Measurements from ENCODE around the gene LAD1. TPM values are rescaled to one million over a fixed set of nuclear protein-coding genes. Genes with fewer than 3 reads are reported as not detected.

LAD1 gene
- total RNA-seq, 1 donor from 2014 or later: not detected

DNA sequence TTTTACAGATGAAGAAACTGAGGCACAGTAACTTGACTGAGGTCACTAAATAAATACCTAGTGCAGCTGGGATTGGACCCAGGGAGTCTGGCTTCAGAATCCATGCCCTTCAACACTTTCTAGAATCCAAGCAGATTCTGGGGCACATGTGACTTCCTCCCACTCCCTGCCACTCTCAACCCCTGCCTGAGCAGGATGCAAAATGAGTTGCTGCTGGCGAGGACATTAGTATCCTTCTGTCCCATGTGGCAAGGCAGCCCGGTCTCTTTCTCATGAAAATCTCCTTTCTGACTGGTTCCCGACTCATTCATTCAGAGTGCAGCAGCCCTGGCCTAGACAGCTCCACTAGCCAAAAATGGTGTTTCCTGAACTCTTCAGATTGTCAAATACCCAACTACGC lies 50.0 kb downstream of the LAD1 start:
- H3K4me3 Mint-ChIP-seq: no peak overlapping the region
- no peaks in the 10 kb centered on the region for H3K9me3 Mint-ChIP-seq
- H3K36me3 Mint-ChIP-seq (ENCODE audit: low read depth): no peaks in the 10 kb centered on the region
- peaks cover 14% of the 10 kb centered on the region for H3K27me3 Mint-ChIP-seq
- no peak for DNase-seq
- no peaks in the 10 kb centered on the region for H3K4me1 Mint-ChIP-seq
- H3K27ac Mint-ChIP-seq: no peak overlapping the region
- intact Hi-C loops (cut with micrococcal nuclease): loop anchor here (5.0 kb wide), 1 partner anchor 58 kb away; no protein-coding TSS in a partner anchor

- H3K9me3 Mint-ChIP-seq: no peaks in the 10 kb centered on the region
- H3K4me3 Mint-ChIP-seq: no peak overlapping the region
- intact Hi-C loops (cut with micrococcal nuclease): loop anchor here (5.0 kb wide), 1 partner anchor 59 kb away; no protein-coding TSS in a partner anchor
- no peaks in the 10 kb centered on the region for H3K4me1 Mint-ChIP-seq
- H3K27ac Mint-ChIP-seq: no peak overlapping the region
- peak; percentile 74 for DNase-seq
- no peaks in the 10 kb centered on the region for H3K36me3 Mint-ChIP-seq (ENCODE audit: low read depth)
- peaks cover 14% of the 10 kb centered on the region for H3K27me3 Mint-ChIP-seq
Observed at GRCh38 chr1:201348211-201348566, 50.9 kb downstream of the LAD1 start.

DNA sequence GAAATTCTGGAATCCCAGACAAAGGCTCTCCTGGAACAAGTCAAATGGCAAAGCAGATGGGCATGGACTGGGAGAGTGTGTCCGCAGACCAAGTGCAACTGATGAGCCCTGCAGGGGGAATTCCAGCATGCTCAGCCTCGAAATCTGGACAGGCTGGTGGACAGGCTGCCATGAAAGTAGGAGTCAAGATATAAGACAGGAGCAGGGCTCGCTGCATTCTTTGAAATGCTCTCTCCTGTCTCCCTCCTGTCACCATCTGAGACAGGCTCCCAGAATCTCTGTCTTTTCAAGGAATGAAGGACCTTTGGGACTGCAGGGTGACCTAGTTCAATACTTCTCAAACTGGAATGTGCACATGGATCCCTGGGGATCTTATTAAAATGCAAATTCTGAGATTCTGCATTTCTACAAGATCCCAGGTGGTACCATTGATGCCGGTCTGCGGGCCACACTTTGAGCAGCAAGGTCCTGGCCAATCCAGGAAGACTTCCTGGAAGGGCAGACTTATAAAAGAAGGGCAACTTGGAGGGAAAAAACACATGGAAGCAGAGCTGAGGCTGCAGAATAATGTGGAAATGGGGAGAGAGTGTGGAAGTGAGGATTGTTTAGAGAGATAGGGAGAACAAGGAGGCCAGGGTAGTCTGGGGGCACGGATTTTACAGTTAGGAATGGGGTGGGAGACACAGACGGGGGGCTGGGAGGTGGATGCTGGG lies 51.5 kb downstream of the LAD1 start:
- no peak for DNase-seq
- H3K36me3 Mint-ChIP-seq (ENCODE audit: low read depth): no peaks in the 10 kb centered on the region
- no peak overlapping the region for H3K27ac Mint-ChIP-seq
- no peaks in the 10 kb centered on the region for H3K9me3 Mint-ChIP-seq
- intact Hi-C loops (cut with micrococcal nuclease): loop anchor here (5.0 kb wide), 1 partner anchor 60 kb away; no protein-coding TSS in a partner anchor
- H3K4me1 Mint-ChIP-seq: no peaks in the 10 kb centered on the region
- H3K4me3 Mint-ChIP-seq: no peak overlapping the region
- peaks cover 14% of the 10 kb centered on the region for H3K27me3 Mint-ChIP-seq

DNA sequence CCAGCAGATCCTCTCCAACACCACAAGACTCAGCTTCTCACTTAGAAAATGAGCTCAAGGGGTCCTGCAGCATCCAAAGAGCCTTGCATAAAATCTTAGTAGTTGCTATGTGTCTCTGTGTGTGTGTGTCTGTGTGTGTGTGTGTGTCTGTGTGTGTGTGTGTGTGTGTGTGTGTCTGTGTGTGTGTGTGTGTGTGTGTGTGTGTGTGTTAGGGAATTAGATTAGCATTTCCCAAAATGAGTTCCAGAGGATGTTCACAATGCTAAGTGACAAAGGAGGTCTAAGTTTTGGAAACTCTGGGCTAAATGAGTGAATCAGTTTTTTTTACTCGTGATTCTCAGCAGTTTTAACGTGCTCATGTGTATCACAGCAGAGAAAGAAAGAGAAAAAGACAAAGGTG lies 52.1 kb downstream of the LAD1 start:
- no peak overlapping the region for H3K4me3 Mint-ChIP-seq
- intact Hi-C loops (cut with micrococcal nuclease): loop anchor here (5.0 kb wide), 1 partner anchor 60 kb away; no protein-coding TSS in a partner anchor
- no peaks in the 10 kb centered on the region for H3K9me3 Mint-ChIP-seq
- no peak overlapping the region for H3K27ac Mint-ChIP-seq
- H3K4me1 Mint-ChIP-seq: no peaks in the 10 kb centered on the region
- H3K27me3 Mint-ChIP-seq: peaks cover 12% of the 10 kb centered on the region
- H3K36me3 Mint-ChIP-seq (ENCODE audit: low read depth): no peaks in the 10 kb centered on the region
- DNase-seq: no peak

- no peak overlapping the region for H3K4me3 Mint-ChIP-seq
- H3K4me1 Mint-ChIP-seq: no peaks in the 10 kb centered on the region
- intact Hi-C loops (cut with micrococcal nuclease): loop anchor here (5.0 kb wide), 1 partner anchor 61 kb away; no protein-coding TSS in a partner anchor
- no peaks in the 10 kb centered on the region for H3K9me3 Mint-ChIP-seq
- peaks cover 13% of the 10 kb centered on the region for H3K27me3 Mint-ChIP-seq
- H3K27ac Mint-ChIP-seq: no peak overlapping the region
- peak; percentile 64 for DNase-seq
- H3K36me3 Mint-ChIP-seq (ENCODE audit: low read depth): no peaks in the 10 kb centered on the region
Observed at GRCh38 chr1:201346337-201346939, 52.7 kb downstream of the LAD1 start.

GRCh38 chr1:201345081-201345355 lies 54.1 kb downstream of the LAD1 start:
- H3K36me3 Mint-ChIP-seq (ENCODE audit: low read depth): no peaks in the 10 kb centered on the region
- H3K4me1 Mint-ChIP-seq: no peaks in the 10 kb centered on the region
- DNase-seq: no peak
- intact Hi-C loops (cut with micrococcal nuclease): loop anchor here (5.0 kb wide), 1 partner anchor 62 kb away; no protein-coding TSS in a partner anchor
- peaks cover 24% of the 10 kb centered on the region for H3K27me3 Mint-ChIP-seq
- H3K4me3 Mint-ChIP-seq: no peak overlapping the region
- H3K27ac Mint-ChIP-seq: no peak overlapping the region
- no peaks in the 10 kb centered on the region for H3K9me3 Mint-ChIP-seq

DNA sequence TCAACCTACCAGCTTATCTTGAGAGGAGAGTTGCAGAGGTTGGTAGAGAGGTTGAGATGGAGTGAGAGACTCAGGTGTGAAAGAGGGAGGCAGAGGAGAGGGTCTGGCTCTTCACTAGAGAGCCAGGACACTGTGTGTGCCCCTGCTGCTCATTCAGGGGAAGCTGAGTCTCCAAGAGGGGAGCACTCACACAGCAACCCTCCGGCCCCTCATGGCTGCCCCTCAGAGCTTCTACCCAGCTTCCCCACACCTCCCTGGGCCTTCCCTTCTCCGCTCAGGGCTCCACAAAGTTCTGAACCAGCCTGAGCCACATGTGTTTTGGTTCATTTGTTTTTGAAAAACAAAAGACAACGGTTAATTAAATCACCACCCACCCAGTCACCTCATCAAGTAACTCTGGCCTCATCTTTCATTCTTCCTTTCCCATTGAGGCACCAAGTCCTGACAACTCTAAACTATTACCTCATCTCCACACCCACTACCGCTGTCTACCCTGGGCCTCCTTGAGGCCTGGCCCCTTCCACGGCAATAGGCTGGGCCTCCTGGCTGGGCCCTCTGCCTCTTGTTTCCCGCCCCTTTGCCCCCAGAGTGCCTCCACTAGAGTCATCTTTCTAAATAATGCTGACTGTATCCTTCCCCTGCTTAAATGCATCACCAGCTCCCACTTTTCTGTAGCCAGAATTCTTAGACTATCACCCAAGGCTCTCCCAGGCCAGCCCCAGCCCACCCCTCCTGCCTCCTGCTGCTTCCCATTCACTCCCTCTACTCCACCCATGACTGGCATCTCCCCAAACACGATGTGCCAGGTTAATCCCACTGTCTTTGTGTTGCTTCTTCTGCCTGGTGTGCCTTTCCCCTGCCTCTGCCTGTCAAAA lies 54.7 kb downstream of the LAD1 start:
- peaks cover 25% of the 10 kb centered on the region for H3K27me3 Mint-ChIP-seq
- H3K36me3 Mint-ChIP-seq (ENCODE audit: low read depth): no peaks in the 10 kb centered on the region
- H3K4me1 Mint-ChIP-seq: no peaks in the 10 kb centered on the region
- intact Hi-C loops (cut with micrococcal nuclease): loop anchor here (5.0 kb wide), 1 partner anchor 63 kb away; no protein-coding TSS in a partner anchor
- no peak overlapping the region for H3K27ac Mint-ChIP-seq
- DNase-seq: no peak
- no peak overlapping the region for H3K4me3 Mint-ChIP-seq
- H3K9me3 Mint-ChIP-seq: no peaks in the 10 kb centered on the region

- intact Hi-C loops (cut with micrococcal nuclease): no loop called here
- H3K4me1 Mint-ChIP-seq: no peaks in the 10 kb centered on the region
- no peaks in the 10 kb centered on the region for H3K9me3 Mint-ChIP-seq
- DNase-seq: no peak
- no peaks in the 10 kb centered on the region for H3K36me3 Mint-ChIP-seq (ENCODE audit: low read depth)
- peaks cover 23% of the 10 kb centered on the region for H3K27me3 Mint-ChIP-seq
- no peak overlapping the region for H3K27ac Mint-ChIP-seq
- no peak overlapping the region for H3K4me3 Mint-ChIP-seq
Observed at GRCh38 chr1:201341377-201341776, 57.7 kb downstream of the LAD1 start.

GRCh38 chr1:201336711-201337450 lies 62.2 kb downstream of the LAD1 start:
- intact Hi-C loops (cut with micrococcal nuclease): no loop called here
- Mint-ChIP-seq H3K27ac (no peak overlapping the region), H3K4me1 (no peaks in the 10 kb centered on the region), H3K9me3 (no peaks in the 10 kb centered on the region), H3K4me3 (no peak overlapping the region), H3K36me3 (ENCODE audit: low read depth) (no peaks in the 10 kb centered on the region), H3K27me3 (peaks cover 23% of the 10 kb centered on the region)
- no peak for DNase-seq

DNA sequence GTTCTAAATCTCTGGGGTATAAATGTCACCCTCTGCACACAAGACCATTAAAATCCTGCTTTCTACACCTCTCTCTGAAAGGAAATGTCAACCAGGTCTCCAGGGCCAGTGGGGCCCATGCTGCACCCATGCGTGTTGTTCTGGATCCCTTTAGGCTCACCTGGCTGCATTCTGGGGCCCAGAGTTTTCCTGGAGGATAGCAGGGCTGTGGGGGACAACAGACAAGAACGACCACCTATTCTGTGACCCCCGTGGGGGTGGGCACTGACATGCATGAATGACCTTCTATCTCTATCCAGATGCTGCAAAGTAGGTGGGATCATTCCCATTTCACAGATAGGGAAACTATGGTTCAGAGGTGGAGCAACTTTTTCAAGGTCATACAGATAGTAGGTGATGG lies 63.2 kb downstream of the LAD1 start:
- no peak for DNase-seq
- intact Hi-C loops (cut with micrococcal nuclease): no loop called here
- Mint-ChIP-seq H3K4me3 (no peak overlapping the region), H3K27ac (no peak overlapping the region), H3K27me3 (peaks cover 17% of the 10 kb centered on the region), H3K4me1 (no peaks in the 10 kb centered on the region), H3K9me3 (no peaks in the 10 kb centered on the region), H3K36me3 (ENCODE audit: low read depth) (no peaks in the 10 kb centered on the region)

GRCh38 chr1:201335174-201335870 lies 63.8 kb downstream of the LAD1 start:
- Mint-ChIP-seq H3K4me3 (no peak overlapping the region), H3K9me3 (no peaks in the 10 kb centered on the region), H3K36me3 (ENCODE audit: low read depth) (no peaks in the 10 kb centered on the region), H3K27me3 (peaks cover 13% of the 10 kb centered on the region), H3K4me1 (no peaks in the 10 kb centered on the region), H3K27ac (no peak overlapping the region)
- no peak for DNase-seq
- intact Hi-C loops (cut with micrococcal nuclease): no loop called here

DNA sequence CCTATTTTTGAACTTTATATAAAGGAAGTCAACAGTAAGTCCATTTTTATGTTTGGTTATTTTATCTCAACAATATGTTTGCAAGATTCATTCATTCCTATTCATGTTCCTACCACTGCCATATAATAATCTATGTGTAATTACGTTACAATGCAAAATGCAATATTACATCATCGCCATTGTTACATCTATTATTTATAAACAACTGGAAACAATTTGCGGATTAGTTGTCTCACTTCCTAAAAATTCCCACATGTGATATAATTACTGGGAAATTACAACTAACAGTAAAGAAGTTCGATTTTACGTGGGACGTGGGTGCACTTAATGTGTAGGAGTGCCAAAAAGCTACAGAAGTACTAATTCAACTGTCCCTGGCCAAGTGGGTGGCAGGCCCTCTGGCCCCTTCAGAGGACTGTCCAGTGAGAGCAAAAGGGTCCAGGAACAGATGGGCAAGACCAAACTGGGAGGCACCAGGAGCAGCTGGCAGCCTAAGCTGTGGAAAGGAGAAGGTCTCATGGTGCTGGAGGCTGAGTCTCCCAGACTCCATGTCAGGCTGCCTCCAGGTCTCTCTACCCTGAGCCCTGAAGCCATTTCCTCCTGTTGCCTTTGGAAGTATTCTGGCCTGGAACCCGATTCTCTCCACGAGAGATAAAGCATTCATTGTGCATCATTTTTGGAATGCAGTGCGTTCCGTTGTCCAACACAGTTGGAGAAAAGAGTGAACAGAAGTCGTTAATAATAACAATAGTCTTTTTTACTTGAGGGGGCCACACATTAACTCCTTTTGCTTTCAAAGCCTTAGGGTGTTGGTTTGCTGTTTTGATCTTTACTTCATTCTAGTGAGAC lies 64.6 kb downstream of the LAD1 start:
- H3K4me1 Mint-ChIP-seq: no peaks in the 10 kb centered on the region
- H3K27ac Mint-ChIP-seq: no peak overlapping the region
- no peaks in the 10 kb centered on the region for H3K36me3 Mint-ChIP-seq (ENCODE audit: low read depth)
- intact Hi-C loops (cut with micrococcal nuclease): no loop called here
- H3K4me3 Mint-ChIP-seq: no peak overlapping the region
- H3K27me3 Mint-ChIP-seq: peaks cover 9% of the 10 kb centered on the region
- no peaks in the 10 kb centered on the region for H3K9me3 Mint-ChIP-seq
- no peak for DNase-seq
